GM12878 (cell line): Measurements from ENCODE around the gene EED. TPM values are rescaled to one million over a fixed set of nuclear protein-coding genes. Genes with fewer than 3 reads are reported as not detected.
A peak's percentile ranks its signal among the peaks of the same experiment; 100 is the strongest.

Experiments
- ATAC-seq: fragments of 200-7000 bp; cut with Tn5 transposase; 3 replicates; pipeline ENCODE4 v1.9.1; 2020; ENCODE audit warnings: mild to moderate bottlenecking, moderate library complexity
- BruUV-seq: library from RNA; stranded (reverse); fragments of 400-500 nt; replicated peaks from 2 replicates; lab custom pipeline; 2021; lab: Mats Ljungman, UMichigan
- CTCF ChIA-PET: fragments of 300-600 bp; sonication (Branson Sonifier 250); formaldehyde crosslinking; extraction: SDS; loops from one replicate; lab custom pipeline; 2021; ENCODE audit warnings: inconsistent platforms; lab: Yijun Ruan, JAX
- POLR2A ChIA-PET: fragments of 350-600 bp; formaldehyde crosslinking; extraction: SDS; loops from one replicate; lab custom pipeline; 2021; ENCODE audit warnings: inconsistent platforms; lab: Charles Lee
- RAD21 ChIA-PET: fragments of 300-600 bp; sonication (Branson Sonifier 250); formaldehyde crosslinking; loops from one replicate; lab custom pipeline; 2023; ENCODE audit warnings: antibody characterized with exemption; ENCODE audit not compliant: unreplicated experiment; lab: Charles Lee
- SMC1A ChIA-PET: fragments of 300-600 bp; sonication (Branson Sonifier 250); formaldehyde crosslinking; loops from one replicate; lab custom pipeline; 2023; ENCODE audit not compliant: unreplicated experiment, uncharacterized antibody; lab: Charles Lee
- DNase-seq: peaks from one replicate; pipeline ENCODE4 v3.0.0-alpha.2; 2011; ENCODE audit warnings: low read depth, low spot score
- FAIRE-seq: peaks from 3 replicates; lab custom pipeline; 2011; peaks lifted over from hg19 to GRCh38; lab: Jason Lieb, UNC
- H2AFZ ChIP-seq: 2 replicates; pipeline ENCODE4 v1.6.0; 2011; ENCODE audit warnings: low read depth, low read length, control low read depth; ENCODE audit not compliant: control insufficient read depth
- H3K27ac ChIP-seq: 2 replicates; pipeline ENCODE4 v1.5.1; 2011; ENCODE audit warnings: control low read depth; ENCODE audit not compliant: control insufficient read depth, insufficient read depth
- H3K27me3 ChIP-seq, 2 experiments: replicated peaks in 1 of 2; 2 replicates each; pipeline versions ENCODE4 v1.6.0 to v1.6.1; 2011; ENCODE audit warnings: low read length in 1 of 2; ENCODE audit not compliant: control insufficient read depth in 2 of 2, insufficient read depth in 2 of 2
- H3K36me3 ChIP-seq, 2 experiments: 2 replicates each; pipeline ENCODE4 v1.5.1; 2011; ENCODE audit warnings: low read length in 1 of 2; ENCODE audit not compliant: control insufficient read depth in 2 of 2, insufficient read depth in 2 of 2
- H3K4me1 ChIP-seq: 2 replicates; pipeline ENCODE4 v1.6.1; 2011; ENCODE audit warnings: mild to moderate bottlenecking, low read length, moderate library complexity, mixed read lengths; ENCODE audit not compliant: control insufficient read depth, insufficient read depth
- H3K4me2 ChIP-seq: 2 replicates; pipeline ENCODE4 v1.6.0; 2011; ENCODE audit warnings: control low read depth; ENCODE audit not compliant: control insufficient read depth, insufficient read depth
- H3K4me3 ChIP-seq: fragments of 200-600 bp; sonication (generic); 2 replicates; pipeline ENCODE4 v1.5.1; 2016
- H3K79me2 ChIP-seq: 2 replicates; pipeline ENCODE4 v1.6.0; 2011; ENCODE audit warnings: low read length; ENCODE audit not compliant: control insufficient read depth, insufficient read depth
- H3K9ac ChIP-seq: 2 replicates; pipeline ENCODE4 v1.8.0; 2011; ENCODE audit warnings: low read length, control low read depth, mixed read lengths; ENCODE audit not compliant: control insufficient read depth, insufficient read depth
- H3K9me3 ChIP-seq: replicated peaks from 3 replicates; pipeline ENCODE4 v1.5.1; 2011; ENCODE audit warnings: mild to moderate bottlenecking, low read length; ENCODE audit not compliant: control insufficient read depth, insufficient read depth
- H4K20me1 ChIP-seq: 2 replicates; pipeline ENCODE4 v1.6.0; 2011; ENCODE audit not compliant: control insufficient read depth, insufficient read depth
- E2F8 ChIP-seq: fragments of 450-650 bp; IDR thresholded peaks from 2 replicates; pipeline ENCODE4 v1.6.1; 2018; ENCODE audit warnings: mild to moderate bottlenecking, low read depth, moderate library complexity; ENCODE audit not compliant: partially characterized antibody
- ETV6 ChIP-seq, 2 experiments: fragments of 450-650 bp in 1 of 2; IDR thresholded peaks in 1 of 2; conservative IDR thresholded peaks in 1 of 2; 2 replicates each; pipeline ENCODE4 v1.6.1; 2014; ENCODE audit warnings: antibody characterized with exemption in 1 of 2, borderline replicate concordance in 1 of 2, low read depth in 1 of 2, mild to moderate bottlenecking in 1 of 2, moderate library complexity in 1 of 2
- MTA3 ChIP-seq: IDR thresholded peaks from 2 replicates; pipeline ENCODE4 v1.6.1; 2012; ENCODE audit warnings: low read length, inconsistent platforms, borderline replicate concordance
- ZSCAN29 ChIP-seq: fragments of 450-650 bp; IDR thresholded peaks from 2 replicates; pipeline ENCODE4 v1.6.1; 2017; ENCODE audit warnings: mild to moderate bottlenecking, moderate library complexity
- WGBS: methylation state at CpG from one replicate; pipeline ENCODE4 v1.1.6; 2016; ENCODE audit warnings: low lambda C conversion rate; ENCODE audit not compliant: insufficient replicate concordance, insufficient coverage; ENCODE audit errors: missing lambda C conversion rate; 5-methylcytosine and 5-hydroxymethylcytosine counted together
- in situ Hi-C: fragments of 300-500 bp; cut with MboI; formaldehyde crosslinking; loops from 9 replicates; pipeline ENCODE4 v1.14.3; 2018; ENCODE audit warnings: mixed read lengths
- intact Hi-C: fragments of 100-400 bp; cut with micrococcal nuclease; formaldehyde crosslinking; loops from one replicate; pipeline ENCODE4 v1.14.2; 2022; ENCODE audit not compliant: unreplicated experiment
- polyA plus RNA-seq, 11 experiments: library from polyadenylated mRNA; depleted of rRNA in 4 of 11; unstranded in 6 of 11; stranded (reverse) in 5 of 11; fragments of >200 nt; fragmentation: Nextera tagmentation in 4 of 11; fragmentation: Illumina TruSeq in 1 of 11; extraction: Ambion mirVana in 4 of 11; extraction: Trizol in 1 of 11; gene quantifications; 1 replicate in 1 of 11; 2 replicates in 10 of 11; pipeline versions ENCODE4 v1.2.1 to v1.2.3, GENCODE V29; 2011 to 2016; ENCODE audit warnings: inconsistent platforms in 2 of 11, missing spikeins in 2 of 11, low read depth in 1 of 11
- total RNA-seq, 4 experiments: library from RNA; depleted of rRNA in 3 of 4; stranded (reverse); fragments of >200 nt in 3 of 4; fragmentation: Illumina TruSeq in 1 of 4; extraction: Trizol in 1 of 4; gene quantifications; 2 replicates each; pipeline versions ENCODE4 v1.2.1 to v1.2.3, GENCODE V29; 2013 to 2021

Gene EED
- total and polyA plus RNA-seq, 10 of the 15 experiments (the other 5 are each of a cell fraction or from before 2014, with no cell fraction given): 41.5 to 140 (median 72.2) TPM

GRCh38 chr11:86244063-86244521 lies 461 bp upstream of the EED start:
- CTCF ChIA-PET: interaction anchor here (1.2 to 1.6 kb wide), 2 partner anchors 9 to 40 kb away, joined by 3 to 5 read pairs; no protein-coding TSS in a partner anchor
- POLR2A ChIA-PET: interaction anchor here (0.5 to 1.5 kb wide), 4 partner anchors 22 to 252 kb away, joined by 3 to 7 read pairs (median 4); no protein-coding TSS in a partner anchor
- Histone ChIP-seq H3K27ac (peak overlapping the region; percentile 98), H2AFZ (peak overlapping the region; percentile 99), H3K79me2 (peaks cover 43% of the 10 kb centered on the region), H3K36me3 (peaks cover 0 to 5% of the 10 kb centered on the region in 2 experiments; a peak in 2 of 4 replicates), H4K20me1 (no peaks in the 10 kb centered on the region), H3K27me3 (no peaks in the 10 kb centered on the region), H3K4me1 (peaks cover 12% of the 10 kb centered on the region), H3K9me3 (no peaks in the 10 kb centered on the region), H3K4me2 (peak overlapping the region; percentile 92), H3K4me3 (peak overlapping the region; percentile 81), H3K9ac (peak overlapping the region; percentile 95)
- intact Hi-C loops (loop anchor here (2.0 kb wide), 3 partner anchors 49 to 201 kb away; partner anchors contain the start of gene PICALM), in situ Hi-C loops (no loop called here)
- FAIRE-seq (peak; percentile 62), ATAC-seq (peak; percentile 70), DNase-seq (no peak)
- TF ChIP-seq E2F8 (no peak), ZSCAN29 (peak; percentile 38; the same call in 1 of the 2 replicates), ETV6 (conservative IDR thresholded peaks at IDR 0.05 in 1 of 2, IDR thresholded peaks at IDR 0.05 in 1 of 2; ENCODE audit: borderline replicate concordance in 1 of 2, low read depth in 1 of 2) (0 out of 4 replicates have a peak, but pooled peaks of 1 of the 2 experiments have one; percentile 4), MTA3 (0 out of 2 replicates have a peak, but pooled peaks have one; percentile 13)
- BruUV-seq: TSS peak; percentile 94
- SMC1A ChIA-PET: interaction anchor here (1.4 to 3.7 kb wide), 3 partner anchors 14 to 51 kb away, joined by 5 to 11 read pairs (median 6); no protein-coding TSS in a partner anchor
- WGBS: under 1% methylated on average over 18 of the region's 18 CpGs
- RAD21 ChIA-PET: interaction anchor here (1.4 kb wide), 1 partner anchor 47 kb away, joined by 3 read pairs; no protein-coding TSS in a partner anchor
